GM19397 (cell line): ENCODE results near the gene ESRRA.
A peak's percentile ranks its signal among the peaks of the same experiment; 100 is the strongest.

Source experiments
- ATAC-seq: cut with Tn5 transposase; IDR thresholded peaks from one replicate; pipeline ENCODE4 v1.9.1; 2021; ENCODE audit warnings: mild to moderate bottlenecking, moderate library complexity; ENCODE audit not compliant: unreplicated experiment

The ESRRA gene

DNA sequence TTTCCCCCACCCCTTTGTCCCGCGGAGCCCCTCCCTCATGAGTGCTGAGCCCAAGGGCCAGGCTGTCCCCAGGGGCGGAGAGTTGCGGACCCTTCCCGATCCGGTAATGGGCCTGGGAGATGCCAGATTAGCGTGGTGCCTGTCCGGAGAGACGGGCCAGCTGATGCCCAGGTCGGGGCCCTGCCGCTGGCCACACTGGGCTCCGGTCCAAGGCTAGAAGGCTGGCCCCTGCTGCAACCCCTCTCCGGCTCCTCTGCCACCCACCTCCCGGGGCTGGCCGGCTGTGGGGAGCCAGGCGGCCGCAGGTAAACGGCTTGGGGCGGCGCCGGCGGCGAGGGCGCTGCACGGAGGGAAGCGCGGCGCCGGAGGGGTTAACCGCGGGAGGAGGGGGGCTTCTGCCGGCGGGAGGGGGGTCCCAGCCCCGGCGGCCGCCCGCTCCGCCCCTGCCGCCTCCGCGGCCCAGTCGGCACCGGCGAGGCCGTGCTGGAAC is 14.0 kb upstream of the ESRRA start, which contains the start of gene KCNK4:
Gene KCNK4, plus strand, starts transcription at position 41 of the 490 bp plus-strand sequence. CDS start 1,717 bp downstream, outside the sequence.
- no peak for ATAC-seq

DNA sequence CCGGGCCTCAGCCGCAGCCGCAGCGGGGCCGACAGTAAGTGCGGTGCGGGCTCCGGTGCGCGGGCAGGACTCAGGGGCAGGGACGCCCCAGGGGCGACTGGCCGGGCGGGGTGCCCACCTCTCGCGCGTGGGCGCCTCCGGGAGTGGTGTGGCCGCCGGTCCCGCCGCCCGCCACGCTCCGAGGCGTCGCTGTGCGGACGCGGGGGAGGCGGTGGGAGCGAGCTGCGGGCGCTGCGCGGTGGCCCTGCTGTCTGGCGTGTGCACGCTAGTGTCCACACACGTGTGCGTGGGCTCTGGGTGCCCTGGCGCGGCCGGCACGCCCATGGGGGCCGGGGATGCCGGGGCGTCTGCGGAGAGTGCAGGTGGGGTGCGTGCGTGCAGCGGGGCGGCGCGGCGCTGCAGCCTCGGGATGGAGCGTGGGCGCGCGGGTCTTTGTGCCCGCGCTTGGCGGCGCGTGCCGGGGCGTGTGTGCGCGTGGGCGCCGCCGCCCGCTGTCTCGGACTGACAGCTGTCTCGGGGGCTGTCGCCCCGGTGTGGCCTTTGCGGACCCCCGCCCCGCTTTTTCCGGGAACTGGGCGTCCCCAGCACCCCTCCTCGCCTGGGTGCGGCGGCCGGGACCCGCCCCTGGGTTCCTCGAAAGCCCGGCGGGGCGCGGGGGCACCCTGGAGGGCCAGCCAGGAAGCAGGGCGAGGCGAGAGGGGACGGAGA is 13.4 kb upstream of the ESRRA start:
- ATAC-seq, result no peak

- ATAC-seq, result no peak
These were observed 12.7 kb upstream of the ESRRA start for GRCh38 chr11:64292460-64293254.

- no peak for ATAC-seq
These were observed 10.6 kb upstream of the ESRRA start for GRCh38 chr11:64294774-64295173.

GRCh38 chr11:64295760-64296159 is 9.6 kb upstream of the ESRRA start:
- ATAC-seq, result no peak

DNA sequence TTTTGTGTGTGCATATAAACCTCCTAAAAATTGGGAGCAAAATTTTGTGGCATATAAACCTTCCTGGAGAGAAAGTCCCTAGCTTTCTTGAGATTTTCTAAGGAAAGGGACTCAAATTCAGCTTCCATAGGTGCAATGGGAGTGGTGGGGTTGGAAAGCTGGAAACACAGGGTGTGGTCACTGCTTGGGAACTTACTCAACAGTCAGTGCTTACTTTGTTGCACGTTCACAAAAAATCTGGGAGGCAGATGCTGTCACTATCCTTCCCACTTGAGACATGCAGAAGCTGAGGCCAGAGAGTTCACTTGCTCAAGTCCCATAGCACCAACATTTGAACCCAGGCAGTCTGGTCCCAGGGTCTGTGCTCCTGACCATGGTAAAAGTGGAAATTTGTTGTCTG is 9.1 kb upstream of the ESRRA start:
- no peak for ATAC-seq

- no peak for ATAC-seq
These were observed 8.3 kb upstream of the ESRRA start for GRCh38 chr11:64296830-64297698.

DNA sequence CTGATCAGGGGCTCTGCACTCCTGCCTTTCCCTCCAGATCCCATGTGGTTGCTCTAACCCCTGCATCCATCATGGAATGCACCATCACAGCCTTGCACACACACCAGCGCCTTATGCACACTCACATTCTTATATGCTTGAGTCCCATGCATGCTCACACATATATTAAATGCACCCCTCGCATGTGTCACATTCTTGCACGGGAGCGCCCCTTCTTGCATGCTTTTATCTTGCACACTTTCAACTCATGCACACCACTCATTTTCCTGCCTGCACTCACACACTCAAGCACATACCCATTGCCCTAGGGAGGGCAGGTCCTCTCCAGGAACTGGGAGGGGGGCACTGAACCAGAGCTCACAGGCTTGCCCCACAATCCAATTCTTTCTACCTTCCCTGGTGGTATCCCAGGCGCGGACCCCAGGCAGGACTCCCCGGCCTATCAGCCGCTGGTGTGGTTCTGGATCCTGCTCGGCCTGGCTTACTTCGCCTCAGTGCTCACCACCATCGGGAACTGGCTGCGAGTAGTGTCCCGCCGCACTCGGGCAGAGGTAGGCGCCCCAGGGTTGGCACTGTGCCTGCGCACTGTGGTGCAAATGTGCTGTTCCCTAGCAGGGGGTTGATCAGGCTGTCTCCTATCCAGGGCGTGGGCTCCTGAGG is 7.5 kb upstream of the ESRRA start:
- no peak for ATAC-seq

DNA sequence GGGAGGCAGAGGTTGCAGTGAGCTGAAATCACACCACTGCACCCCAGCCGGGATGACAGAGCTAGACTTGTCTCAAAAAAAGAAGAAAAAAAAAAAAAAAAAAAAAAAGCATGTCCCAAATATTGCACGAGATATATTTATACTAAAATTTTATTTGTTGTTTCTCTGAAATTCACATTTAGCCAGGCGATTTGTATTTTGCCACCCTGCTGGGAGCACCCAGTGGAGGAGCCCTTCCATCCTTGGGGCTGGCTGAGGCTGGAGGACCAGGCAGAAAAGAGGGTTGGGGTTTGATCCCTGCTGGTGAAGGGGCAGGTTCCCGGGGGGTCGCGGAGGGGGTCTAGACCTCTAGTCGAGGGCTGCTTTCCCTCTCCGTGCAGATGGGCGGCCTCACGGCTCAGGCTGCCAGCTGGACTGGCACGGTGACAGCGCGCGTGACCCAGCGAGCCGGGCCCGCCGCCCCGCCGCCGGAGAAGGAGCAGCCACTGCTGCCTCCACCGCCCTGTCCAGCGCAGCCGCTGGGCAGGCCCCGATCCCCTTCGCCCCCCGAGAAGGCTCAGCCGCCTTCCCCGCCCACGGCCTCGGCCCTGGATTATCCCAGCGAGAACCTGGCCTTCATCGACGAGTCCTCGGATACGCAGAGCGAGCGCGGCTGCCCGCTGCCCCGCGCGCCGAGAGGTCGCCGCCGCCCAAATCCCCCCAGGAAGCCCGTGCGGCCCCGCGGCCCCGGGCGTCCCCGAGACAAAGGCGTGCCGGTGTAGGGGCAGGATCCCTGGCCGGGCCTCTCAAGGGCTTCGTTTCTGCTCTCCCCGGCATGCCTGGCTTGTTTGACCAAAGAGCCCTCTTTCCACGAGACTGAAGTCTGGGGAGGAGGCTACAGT is 6.1 kb upstream of the ESRRA start:
- no peak for ATAC-seq

DNA sequence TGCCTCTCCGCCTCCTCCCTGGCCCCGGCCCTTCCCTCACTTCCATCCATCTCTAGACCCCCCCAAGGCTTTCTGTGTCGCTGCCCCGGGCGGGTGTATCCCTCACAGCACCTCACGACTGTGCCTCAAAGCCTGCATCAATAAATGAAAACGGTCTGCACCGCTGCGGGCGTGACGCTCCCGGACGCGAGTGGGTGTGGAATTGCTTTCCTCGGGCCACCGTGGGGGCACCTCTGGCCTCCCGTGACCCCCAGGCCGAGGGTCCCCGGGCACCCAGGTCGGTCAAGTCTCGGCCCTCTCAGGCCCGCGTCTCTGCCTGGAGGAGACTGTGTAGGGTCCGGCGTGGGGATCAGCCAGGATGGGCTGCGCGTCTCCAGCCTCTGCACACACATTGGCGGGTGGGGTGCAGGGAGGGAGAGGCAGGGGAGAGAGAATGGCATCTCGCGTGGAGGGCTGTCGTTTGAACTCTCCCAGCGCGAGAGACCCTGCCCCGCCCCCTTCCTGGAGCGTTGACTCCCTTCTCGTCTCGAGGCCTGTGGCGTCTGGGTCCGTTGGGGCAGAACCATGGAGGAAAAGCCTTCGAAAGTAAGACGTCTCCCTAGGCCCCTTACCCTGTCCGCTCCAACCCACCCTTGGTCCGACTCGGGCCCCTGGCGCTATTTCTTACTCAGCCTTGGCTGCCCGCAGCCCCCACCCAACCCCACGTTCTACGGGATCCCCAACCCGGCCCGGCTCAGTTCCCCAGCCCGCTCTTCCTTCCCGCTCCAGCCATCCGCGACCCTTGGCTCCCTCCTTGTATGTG is 5.3 kb upstream of the ESRRA start, which contains the start of gene CATSPERZ:
Gene CATSPERZ, plus strand, starts transcription at position 512 of the 802 bp plus-strand sequence. Its CDS starts 53 bp downstream, at position 565.
- ATAC-seq, result no peak

DNA sequence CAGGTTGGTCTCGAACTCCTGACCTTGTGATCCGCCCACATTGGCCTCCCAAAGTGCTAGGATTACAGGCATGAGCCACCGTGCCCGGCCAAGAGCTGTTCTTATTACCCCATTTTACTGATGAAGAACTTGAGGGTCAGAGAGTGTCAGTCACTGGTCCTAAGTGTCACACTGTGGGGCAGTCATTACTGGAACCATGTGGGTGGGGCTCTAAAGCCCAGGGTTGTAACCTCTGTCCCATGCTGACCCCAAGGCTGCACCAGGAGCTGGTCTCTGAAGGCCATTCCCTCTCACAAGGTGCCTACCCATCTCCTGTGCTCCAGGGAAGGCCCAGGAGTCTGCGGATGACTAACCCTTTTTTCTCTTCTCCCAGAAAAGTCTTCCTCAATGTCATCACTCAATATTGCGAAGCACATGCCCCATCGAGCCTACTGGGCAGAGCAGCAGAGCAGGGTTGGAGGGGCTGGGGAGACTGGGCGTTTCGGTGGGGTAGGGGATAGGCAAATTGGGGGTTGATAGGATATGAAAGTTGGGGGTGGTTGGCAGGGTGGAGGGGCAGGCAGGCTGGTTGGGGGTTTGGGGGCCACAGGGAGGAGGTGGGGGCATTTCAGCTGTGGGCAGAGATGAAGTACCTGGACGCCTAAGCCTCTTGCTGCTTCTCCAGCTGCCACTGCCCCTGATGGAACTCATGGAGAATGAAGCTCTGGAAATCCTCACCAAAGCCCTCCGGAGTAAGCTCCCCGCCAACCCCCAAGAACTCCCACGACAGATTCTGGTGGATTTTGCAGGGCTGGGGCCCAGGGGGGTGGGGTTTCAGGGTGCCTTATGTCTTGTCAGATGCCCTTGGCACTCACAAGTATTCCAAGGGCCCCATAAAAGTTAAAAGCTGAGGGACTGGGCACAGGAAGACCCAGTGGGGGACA is 2.0 kb upstream of the ESRRA start:
- ATAC-seq, result no peak

GRCh38 chr11:64304032-64304315 is 1.4 kb upstream of the ESRRA start:
- ATAC-seq, result no peak

GRCh38 chr11:64304316-64305072 is 830 bp upstream of the ESRRA start:
- ATAC-seq, result peak; percentile 25

- ATAC-seq, result peak; percentile 23
These were observed 603 bp downstream of the ESRRA start for GRCh38 chr11:64305691-64306562.

- no peak for ATAC-seq
These were observed 1.2 kb downstream of the ESRRA start for GRCh38 chr11:64306563-64306875.

- no peak for ATAC-seq
These were observed 1.7 kb downstream of the ESRRA start for GRCh38 chr11:64306876-64307622.
